GM18951 (cell line): ENCODE results near the gene BCL3.
A peak's percentile ranks its signal among the peaks of the same experiment; 100 is the strongest.

ENCODE experiments used
- POLR2A ChIP-seq: IDR thresholded peaks from 4 replicates; pipeline ENCODE4 v1.6.1; 2011; ENCODE audit warnings: mild to moderate bottlenecking; ENCODE audit not compliant: insufficient read length, insufficient read depth; ENCODE audit errors: extremely low read depth
- in situ Hi-C: fragments of 300-500 bp; cut with MboI; formaldehyde crosslinking; loops from one replicate; pipeline ENCODE4 v1.12.0; 2022; ENCODE audit warnings: low sequenced_read_pairs, mixed read lengths, inconsistent platforms; ENCODE audit not compliant: unreplicated experiment

Gene BCL3

GRCh38 chr19:44752816-44753625 lies 4.5 kb downstream of the BCL3 start:
- peak; percentile 55 for TF ChIP-seq POLR2A
- in situ Hi-C loops = no loop called here

- TF ChIP-seq POLR2A = no peak
Measured at GRCh38 chr19:44753626-44753931, 5.1 kb downstream of the BCL3 start.

GRCh38 chr19:44753932-44754749 lies 5.6 kb downstream of the BCL3 start:
- in situ Hi-C loops = no loop called here
- peak; percentile 62 for TF ChIP-seq POLR2A

More at GRCh38 chr19:44753626-44753931, 5.1 kb downstream of the BCL3 start:
- in situ Hi-C loops = no loop called here

GRCh38 chr19:44754750-44755080 lies 6.2 kb downstream of the BCL3 start:
- in situ Hi-C loops = no loop called here
- TF ChIP-seq POLR2A = no peak

GRCh38 chr19:44755219-44755618 lies 6.7 kb downstream of the BCL3 start:
- no peak for TF ChIP-seq POLR2A
- in situ Hi-C loops = no loop called here

GRCh38 chr19:44756089-44756562 lies 7.6 kb downstream of the BCL3 start:
- in situ Hi-C loops = no loop called here
- no peak for TF ChIP-seq POLR2A

GRCh38 chr19:44757057-44757734 lies 8.7 kb downstream of the BCL3 start:
- TF ChIP-seq POLR2A = no peak
- in situ Hi-C loops = no loop called here

GRCh38 chr19:44757735-44758505 lies 9.4 kb downstream of the BCL3 start:
- TF ChIP-seq POLR2A = no peak
- in situ Hi-C loops = no loop called here

- TF ChIP-seq POLR2A = no peak
- in situ Hi-C loops = no loop called here
Measured at GRCh38 chr19:44758596-44758995, 10.1 kb downstream of the BCL3 start.

- in situ Hi-C loops = no loop called here
- no peak for TF ChIP-seq POLR2A
Measured at GRCh38 chr19:44759083-44759804, 10.7 kb downstream of the BCL3 start.

GRCh38 chr19:44762038-44762437 lies 13.5 kb downstream of the BCL3 start:
- in situ Hi-C loops = no loop called here

GRCh38 chr19:44765033-44765948 lies 16.8 kb downstream of the BCL3 start:
- in situ Hi-C loops = no loop called here
- TF ChIP-seq POLR2A = no peak

More at GRCh38 chr19:44762038-44762437, 13.5 kb downstream of the BCL3 start:
- no peak for TF ChIP-seq POLR2A

- TF ChIP-seq POLR2A = no peak
- in situ Hi-C loops = no loop called here
Measured at GRCh38 chr19:44765949-44766335, 17.4 kb downstream of the BCL3 start.
